HG02798 (cell line): ENCODE results near the gene NUCB2.
"Not testable (repeated sequence)": the region's sequence is repeated elsewhere in the genome, so short reads cannot be mapped to it uniquely, and the experiment has no call there.

Experiments used
- ATAC-seq: cut with Tn5 transposase; IDR thresholded peaks from one replicate; pipeline ENCODE4 v1.9.1; 2021; ENCODE audit warnings: mild to moderate bottlenecking; ENCODE audit not compliant: unreplicated experiment, poor library complexity

Gene NUCB2

GRCh38 chr11:17267576-17267975 lies 9.0 kb upstream of the NUCB2 start:
- no peak for ATAC-seq

GRCh38 chr11:17268500-17268899 lies 8.0 kb upstream of the NUCB2 start:
- not testable (repeated sequence) for ATAC-seq

- ATAC-seq: no peak
Measured at GRCh38 chr11:17268902-17269301, 7.6 kb upstream of the NUCB2 start.

- no peak for ATAC-seq
Measured at GRCh38 chr11:17272801-17273200, 3.7 kb upstream of the NUCB2 start.

- ATAC-seq: no peak
Measured at GRCh38 chr11:17273211-17273610, 3.3 kb upstream of the NUCB2 start.

- no peak for ATAC-seq
Measured at GRCh38 chr11:17273668-17274282, 2.8 kb upstream of the NUCB2 start.

- no peak for ATAC-seq
Measured at GRCh38 chr11:17275400-17276235, 921 bp upstream of the NUCB2 start.

GRCh38 chr11:17277024-17277584 lies 565 bp downstream of the NUCB2 start:
- ATAC-seq: peak; percentile 14

- ATAC-seq: no peak
Measured at GRCh38 chr11:17280494-17281127, 4.1 kb downstream of the NUCB2 start.

GRCh38 chr11:17286332-17286731 lies 9.8 kb downstream of the NUCB2 start:
- no peak for ATAC-seq

GRCh38 chr11:17287058-17287457 lies 10.5 kb downstream of the NUCB2 start:
- no peak for ATAC-seq

GRCh38 chr11:17291710-17292109 lies 15.2 kb downstream of the NUCB2 start:
- no peak for ATAC-seq

GRCh38 chr11:17293311-17293710 lies 16.8 kb downstream of the NUCB2 start:
- ATAC-seq: no peak

- no peak for ATAC-seq
Measured at GRCh38 chr11:17294033-17294432, 17.5 kb downstream of the NUCB2 start.

GRCh38 chr11:17296852-17297559 lies 20.5 kb downstream of the NUCB2 start:
- ATAC-seq: no peak

- peak; percentile 79 for ATAC-seq
Measured at GRCh38 chr11:17298302-17298701, 21.8 kb downstream of the NUCB2 start.

GRCh38 chr11:17300372-17300771 lies 23.8 kb downstream of the NUCB2 start:
- no peak for ATAC-seq

- no peak for ATAC-seq
Measured at GRCh38 chr11:17313349-17314231, 37.1 kb downstream of the NUCB2 start.

GRCh38 chr11:17314232-17314547 lies 37.7 kb downstream of the NUCB2 start:
- ATAC-seq: no peak
